AG09319 (cell line): ENCODE data around the gene PTRH1.
A peak's percentile ranks its signal among the peaks of the same experiment; 100 is the strongest.

Experiments used
- DNase-seq: peaks from one replicate; pipeline ENCODE4 v3.0.0-alpha.2; 2010; ENCODE audit warnings: low read depth; ENCODE audit errors: extremely low read depth
- CTCF ChIP-seq: IDR thresholded peaks from 2 replicates; pipeline ENCODE4 v1.5.1; 2011; ENCODE audit warnings: low read depth, mild to moderate bottlenecking, inconsistent platforms, low read length, moderate library complexity

Gene PTRH1

DNA sequence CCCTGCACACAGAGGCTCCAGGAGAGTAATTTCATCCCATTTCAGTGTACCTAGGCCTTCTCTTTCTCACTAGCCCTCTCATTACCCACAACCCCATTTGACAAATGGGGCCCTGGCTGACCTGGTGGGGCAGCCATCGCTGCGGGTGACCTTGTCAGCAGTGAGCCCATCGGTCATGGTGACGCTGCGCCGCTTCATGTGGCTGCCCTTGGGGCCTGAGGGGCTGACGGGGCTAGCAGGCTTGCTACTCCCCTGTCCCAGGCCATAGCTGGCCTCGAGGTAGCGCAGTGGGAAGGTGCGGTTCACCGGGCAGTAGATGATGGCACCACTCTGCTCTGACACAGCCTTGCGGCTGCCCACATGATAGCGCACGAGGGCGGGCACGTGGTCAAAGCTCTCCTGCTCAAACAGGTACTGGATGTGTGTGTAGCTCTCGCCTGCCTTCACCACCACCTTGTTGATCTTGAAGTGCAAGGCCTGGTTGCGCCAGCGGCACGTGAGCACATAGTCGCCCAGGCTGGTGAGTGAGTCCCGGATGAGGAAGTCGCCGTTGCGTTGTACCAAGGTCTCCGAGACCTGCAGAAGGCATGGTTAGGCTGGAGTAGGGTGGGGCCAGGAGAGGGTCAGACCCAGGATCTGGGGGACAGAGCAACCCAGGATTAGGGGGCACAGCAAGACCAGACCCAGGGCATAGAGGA lies 33.8 kb upstream of the PTRH1 start:
- TF ChIP-seq CTCF: no peak
- DNase-seq: no peak

- no peak for DNase-seq
- no peak for TF ChIP-seq CTCF
Measured at GRCh38 chr9:127746959-127747569, 31.6 kb upstream of the PTRH1 start.

DNA sequence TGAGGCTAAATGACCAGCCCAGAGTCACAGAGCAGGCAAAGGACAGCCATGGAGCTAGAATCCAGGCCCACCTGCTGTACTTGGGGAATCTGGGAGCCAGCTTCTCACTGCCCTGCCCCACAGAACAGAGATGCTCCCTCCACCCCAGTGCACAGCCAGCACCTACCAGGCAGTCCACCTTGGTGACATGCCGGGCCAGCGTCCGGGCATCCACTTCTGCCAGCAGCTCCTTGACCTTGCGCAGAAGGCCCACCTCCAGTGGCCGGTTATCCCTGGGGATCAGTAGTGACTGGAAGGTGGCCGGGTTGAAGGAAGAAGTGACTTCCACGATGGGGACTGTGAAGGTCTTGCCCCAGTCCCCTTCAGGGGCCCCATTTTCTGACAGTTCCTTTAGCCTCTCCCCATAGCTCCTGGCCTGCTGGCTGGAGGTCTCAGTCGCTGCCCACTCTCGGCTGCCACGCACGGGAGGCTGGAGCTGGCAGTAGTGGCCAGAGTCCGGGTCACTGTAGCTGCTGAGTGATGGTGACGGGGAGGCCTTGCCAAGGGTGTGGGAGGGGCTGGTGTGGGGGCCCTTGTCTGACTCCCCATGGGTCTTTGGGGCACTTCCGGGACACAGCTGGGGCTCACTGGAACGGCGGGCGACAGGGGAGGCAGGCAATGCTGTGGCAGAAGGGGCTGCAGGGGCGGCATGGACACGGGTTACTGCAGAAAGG lies 29.1 kb upstream of the PTRH1 start:
- no peak for TF ChIP-seq CTCF
- DNase-seq: no peak

DNA sequence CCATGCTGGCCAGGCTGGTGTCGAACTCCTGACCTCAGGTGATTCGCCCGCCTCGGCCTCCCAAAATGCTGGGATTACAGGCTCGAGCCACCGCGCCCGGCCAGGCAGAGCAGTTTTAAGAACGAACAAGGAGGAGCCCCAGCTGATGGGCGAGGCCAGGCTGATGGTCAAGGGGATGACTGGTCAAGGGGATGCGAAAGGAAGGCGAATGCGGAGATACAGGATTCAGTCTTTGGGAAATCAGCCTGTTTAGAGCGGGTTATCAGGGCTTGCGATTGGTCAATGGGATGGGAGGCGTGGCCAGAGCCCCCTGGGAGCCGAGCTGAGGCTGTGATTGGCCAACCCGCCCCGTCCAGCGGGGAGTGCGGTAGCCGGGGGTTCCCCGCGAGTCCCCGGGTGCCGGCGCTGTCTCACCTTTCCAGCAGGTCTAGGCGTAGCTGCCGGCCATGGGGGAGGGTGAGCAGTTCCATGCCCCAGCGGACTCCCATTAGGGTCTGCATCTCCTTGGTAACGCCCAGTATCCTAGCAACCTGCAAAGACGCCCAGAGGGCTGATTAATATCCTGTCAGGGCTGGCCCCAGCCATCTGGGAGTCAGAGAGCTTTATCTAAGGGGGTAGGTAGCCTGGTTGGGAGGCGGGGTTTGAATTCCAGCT lies 27.1 kb upstream of the PTRH1 start:
- TF ChIP-seq CTCF: no peak

DNA sequence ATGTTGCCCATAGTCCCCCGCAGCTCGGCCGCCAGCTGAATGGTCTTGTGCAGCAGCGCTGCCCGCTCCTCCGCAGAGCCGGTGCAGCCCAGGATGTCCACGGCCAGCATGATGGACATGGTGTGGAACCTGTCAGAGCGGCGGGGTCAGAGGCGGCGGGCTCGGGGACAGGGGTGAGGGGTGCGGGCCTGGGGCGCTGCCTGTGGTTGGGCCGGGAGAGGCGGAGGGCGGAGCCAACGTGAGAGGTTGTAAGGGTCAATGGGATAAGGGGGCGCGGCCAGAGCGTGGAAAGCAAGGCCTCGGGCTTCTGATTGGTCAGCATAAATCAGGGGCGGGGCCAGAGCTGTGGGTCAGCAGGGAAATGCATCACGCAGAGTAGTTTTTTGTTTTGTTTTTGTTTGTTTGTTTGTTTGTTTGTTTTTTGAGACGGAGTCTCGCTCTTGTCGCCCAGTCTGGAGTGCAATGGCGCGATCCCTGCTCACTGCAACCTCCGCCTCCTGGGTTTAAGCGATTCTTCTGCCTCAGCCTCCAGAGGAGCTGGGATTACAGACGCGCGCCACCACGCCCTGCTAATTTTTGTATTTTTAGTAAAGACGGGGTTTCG lies 26.5 kb upstream of the PTRH1 start:
- DNase-seq: no peak
- TF ChIP-seq CTCF: no peak

More for the DNA sequence above, 27.1 kb upstream of the PTRH1 start:
- peak; percentile 23 for DNase-seq

DNA sequence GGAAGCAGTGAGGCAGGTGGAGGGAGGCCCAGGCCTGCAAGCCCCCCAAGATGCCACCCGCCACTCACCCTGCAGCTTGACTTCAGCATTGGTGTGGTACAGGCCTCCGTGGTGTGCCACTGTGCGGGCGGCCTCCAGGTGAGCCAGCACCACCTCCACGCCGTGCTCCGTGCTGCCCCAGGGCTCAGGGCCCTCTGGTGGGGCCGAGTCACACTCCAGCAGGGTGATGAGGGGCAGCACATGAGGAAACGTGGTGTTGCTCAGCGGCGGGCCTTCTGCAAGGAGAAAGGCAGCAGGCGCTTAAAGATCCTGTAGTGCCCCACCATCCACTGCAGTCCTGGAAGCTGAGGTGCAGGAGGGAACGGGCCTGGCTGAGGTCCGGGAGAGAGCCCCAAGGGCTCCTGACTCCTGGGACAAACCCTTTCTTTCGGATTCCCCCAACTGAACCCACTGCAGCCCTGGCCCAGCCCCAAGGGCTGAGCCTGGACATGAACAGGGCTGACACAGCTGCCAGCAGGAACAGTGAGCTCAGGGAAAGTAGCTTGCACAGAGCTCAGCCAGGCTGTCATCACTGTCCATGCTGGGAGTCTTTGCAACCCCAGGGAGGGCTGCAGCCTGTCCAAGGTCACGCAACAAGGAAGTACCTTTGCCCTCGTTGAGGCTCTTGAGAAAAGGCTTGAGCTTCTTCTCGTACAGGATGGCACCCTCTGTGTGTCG lies 24.3 kb upstream of the PTRH1 start:
- TF ChIP-seq CTCF: no peak
- no peak for DNase-seq
